GM19043 (cell line): ENCODE results near the gene FREM1.

Experiments
- ATAC-seq: cut with Tn5 transposase; IDR thresholded peaks from one replicate; pipeline ENCODE4 v1.9.1; 2021; ENCODE audit warnings: low read depth; ENCODE audit not compliant: unreplicated experiment

Gene FREM1

GRCh38 chr9:14883310-14883944 lies 26.8 kb downstream of the FREM1 start:
- ATAC-seq: no peak

GRCh38 chr9:14882090-14882489 lies 28.1 kb downstream of the FREM1 start:
- no peak for ATAC-seq

- no peak for ATAC-seq
Measured at GRCh38 chr9:14881006-14881405, 29.2 kb downstream of the FREM1 start.

- no peak for ATAC-seq
Measured at GRCh38 chr9:14870090-14870489, 40.1 kb downstream of the FREM1 start.

GRCh38 chr9:14869671-14870070 lies 40.6 kb downstream of the FREM1 start:
- no peak for ATAC-seq

GRCh38 chr9:14868772-14869583 lies 41.2 kb downstream of the FREM1 start:
- no peak for ATAC-seq

- no peak for ATAC-seq
Measured at GRCh38 chr9:14868418-14868771, 41.8 kb downstream of the FREM1 start.

- ATAC-seq: no peak
Measured at GRCh38 chr9:14866200-14866749, 44.0 kb downstream of the FREM1 start.

- ATAC-seq: no peak
Measured at GRCh38 chr9:14864309-14864708, 45.9 kb downstream of the FREM1 start.

GRCh38 chr9:14863402-14863801 lies 46.8 kb downstream of the FREM1 start:
- no peak for ATAC-seq

- ATAC-seq: no peak
Measured at GRCh38 chr9:14857449-14858305, 52.6 kb downstream of the FREM1 start.

- no peak for ATAC-seq
Measured at GRCh38 chr9:14849851-14850250, 60.4 kb downstream of the FREM1 start.

GRCh38 chr9:14849296-14849695 lies 60.9 kb downstream of the FREM1 start:
- no peak for ATAC-seq

- ATAC-seq: peak; percentile 97
Measured at GRCh38 chr9:14846871-14847311, 63.3 kb downstream of the FREM1 start.

GRCh38 chr9:14843163-14843562 lies 67.1 kb downstream of the FREM1 start:
- ATAC-seq: no peak

GRCh38 chr9:14842269-14842668 lies 68.0 kb downstream of the FREM1 start:
- ATAC-seq: no peak

- no peak for ATAC-seq
Measured at GRCh38 chr9:14838701-14839100, 71.5 kb downstream of the FREM1 start.

GRCh38 chr9:14836885-14837284 lies 73.3 kb downstream of the FREM1 start:
- ATAC-seq: no peak

GRCh38 chr9:14831661-14832060 lies 78.6 kb downstream of the FREM1 start:
- no peak for ATAC-seq

- no peak for ATAC-seq
Measured at GRCh38 chr9:14831074-14831473, 79.2 kb downstream of the FREM1 start.

- no peak for ATAC-seq
Measured at GRCh38 chr9:14830057-14830456, 80.2 kb downstream of the FREM1 start.
